ENCODE measurements around the gene FES. TPM values are rescaled to one million over a fixed set of nuclear protein-coding genes. Genes with fewer than 3 reads are reported as not detected.

Gene FES
- total and polyA plus RNA-seq, 10 of the 15 experiments (the other 5 are each of a cell fraction or from before 2014, with no cell fraction given): 0.07 to 23.9 (median 9.9) TPM

GRCh38 chr15:90885432-90886290 lies 1.4 kb downstream of the FES start (continued):
- TF ChIP-seq, protein P1, sequence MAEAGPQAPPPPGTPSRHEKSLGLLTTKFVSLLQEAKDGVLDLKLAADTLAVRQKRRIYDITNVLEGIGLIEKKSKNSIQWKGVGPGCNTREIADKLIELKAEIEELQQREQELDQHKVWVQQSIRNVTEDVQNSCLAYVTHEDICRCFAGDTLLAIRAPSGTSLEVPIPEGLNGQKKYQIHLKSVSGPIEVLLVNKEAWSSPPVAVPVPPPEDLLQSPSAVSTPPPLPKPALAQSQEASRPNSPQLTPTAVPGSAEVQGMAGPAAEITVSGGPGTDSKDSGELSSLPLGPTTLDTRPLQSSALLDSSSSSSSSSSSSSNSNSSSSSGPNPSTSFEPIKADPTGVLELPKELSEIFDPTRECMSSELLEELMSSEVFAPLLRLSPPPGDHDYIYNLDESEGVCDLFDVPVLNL (IDR thresholded peaks at IDR 0.05; ENCODE audit: low read depth, low read length): no peak
- TF ChIP-seq ZBTB40 (IDR thresholded peaks at IDR 0.05; ENCODE audit: borderline replicate concordance): 0 out of 2 replicates have a peak, but pooled peaks have one; percentile 43
- TF ChIP-seq NBN (IDR thresholded peaks at IDR 0.05): peak; percentile 56; the same call in 1 of the 2 replicates
- TF ChIP-seq MEF2A (IDR thresholded peaks at IDR 0.05; ENCODE audit: insufficient read depth, low read depth, low read length): no peak
- TF ChIP-seq FOXM1 (IDR thresholded peaks at IDR 0.05; ENCODE audit: low read depth, low read length): peak; percentile 41; the same call in 1 of the 2 replicates
- 0 out of 2 replicates have a peak, but pooled peaks have one; percentile 19 for TF ChIP-seq SMARCA5 (IDR thresholded peaks at IDR 0.05)
- no peak for TF ChIP-seq CEBPB (IDR thresholded peaks at IDR 0.05; ENCODE audit: borderline replicate concordance in 1 of 2, low read depth in 2 of 2, low read length in 2 of 2)
- TF ChIP-seq ZNF592 (IDR thresholded peaks at IDR 0.05): 0 out of 2 replicates have a peak, but pooled peaks have one; percentile 53
- peak; percentile 75 for TF ChIP-seq RUNX3 (IDR thresholded peaks at IDR 0.05; ENCODE audit: low read length)
- peak; percentile 1; the same call in 1 of the 2 replicates for TF ChIP-seq SPI1 (IDR thresholded peaks at IDR 0.05; ENCODE audit: borderline replicate concordance, insufficient read depth, low read depth, low read length)
- TF ChIP-seq BACH1 (IDR thresholded peaks at IDR 0.05; ENCODE audit: borderline replicate concordance): 0 out of 2 replicates have a peak, but pooled peaks have one; percentile 35
- 0 out of 3 replicates have a peak, but pooled peaks have one; percentile 27 for TF ChIP-seq POU2F2 (IDR thresholded peaks at IDR 0.05; ENCODE audit: borderline replicate concordance, low read depth, low read length)
- 0 out of 2 replicates have a peak, but pooled peaks have one; percentile 57 for TF ChIP-seq ESRRA (IDR thresholded peaks at IDR 0.05; ENCODE audit: low read length)
- TF ChIP-seq SP1 (IDR thresholded peaks at IDR 0.05; ENCODE audit: low read depth, low read length): peak; percentile 5
- 0 out of 4 replicates have a peak, but pooled peaks of 1 of the 2 experiments have one; percentile 9 for TF ChIP-seq IKZF2 (IDR thresholded peaks at IDR 0.05)

Data from GM12878 (cell line).